Measurements from ENCODE around the gene ANXA5.
"Not testable (repeated sequence)": the region's sequence is repeated elsewhere in the genome, so short reads cannot be mapped to it uniquely, and the experiment has no call there.

DNA sequence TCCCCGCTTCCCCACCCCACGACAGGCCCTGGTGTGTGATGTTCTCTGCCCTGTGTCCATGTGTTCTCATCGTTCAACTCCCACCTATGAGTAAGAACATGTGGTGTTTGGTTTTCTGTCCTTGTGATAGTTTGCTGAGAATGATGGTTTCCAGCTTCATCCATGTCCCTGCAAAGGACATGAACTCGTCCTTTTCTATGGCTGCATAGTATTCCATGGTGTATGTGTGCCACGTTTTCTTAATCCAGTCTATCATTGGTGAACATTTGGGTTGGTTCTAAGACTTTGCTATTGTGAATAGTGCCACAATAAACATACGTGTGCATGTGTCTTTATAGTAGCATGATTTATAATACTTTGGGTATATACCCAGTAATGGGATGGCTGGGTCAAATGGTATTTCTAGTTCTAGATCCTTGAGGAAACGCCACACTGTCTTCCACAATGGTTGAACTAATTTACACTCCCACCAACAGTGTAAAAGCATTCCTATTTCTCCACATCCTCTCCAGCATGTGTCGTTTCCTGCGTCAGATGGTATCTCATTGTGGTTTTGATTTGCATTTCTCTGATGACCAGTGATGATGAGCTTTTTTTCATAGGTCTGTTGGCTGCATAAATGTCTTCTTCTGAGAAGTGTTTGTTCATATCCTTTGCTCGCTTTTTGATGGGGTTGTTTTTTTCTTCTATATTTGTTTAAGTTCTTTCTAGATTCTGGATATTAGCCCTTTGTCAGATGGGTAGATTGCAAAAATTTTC is 36.4 kb downstream of the ANXA5 start:
- TF ChIP-seq, protein P1, sequence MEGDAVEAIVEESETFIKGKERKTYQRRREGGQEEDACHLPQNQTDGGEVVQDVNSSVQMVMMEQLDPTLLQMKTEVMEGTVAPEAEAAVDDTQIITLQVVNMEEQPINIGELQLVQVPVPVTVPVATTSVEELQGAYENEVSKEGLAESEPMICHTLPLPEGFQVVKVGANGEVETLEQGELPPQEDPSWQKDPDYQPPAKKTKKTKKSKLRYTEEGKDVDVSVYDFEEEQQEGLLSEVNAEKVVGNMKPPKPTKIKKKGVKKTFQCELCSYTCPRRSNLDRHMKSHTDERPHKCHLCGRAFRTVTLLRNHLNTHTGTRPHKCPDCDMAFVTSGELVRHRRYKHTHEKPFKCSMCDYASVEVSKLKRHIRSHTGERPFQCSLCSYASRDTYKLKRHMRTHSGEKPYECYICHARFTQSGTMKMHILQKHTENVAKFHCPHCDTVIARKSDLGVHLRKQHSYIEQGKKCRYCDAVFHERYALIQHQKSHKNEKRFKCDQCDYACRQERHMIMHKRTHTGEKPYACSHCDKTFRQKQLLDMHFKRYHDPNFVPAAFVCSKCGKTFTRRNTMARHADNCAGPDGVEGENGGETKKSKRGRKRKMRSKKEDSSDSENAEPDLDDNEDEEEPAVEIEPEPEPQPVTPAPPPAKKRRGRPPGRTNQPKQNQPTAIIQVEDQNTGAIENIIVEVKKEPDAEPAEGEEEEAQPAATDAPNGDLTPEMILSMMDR (IDR thresholded peaks at IDR 0.05): not testable (repeated sequence)
- TF ChIP-seq POLR2A (IDR thresholded peaks at IDR 0.05): not testable (repeated sequence)
